ENCODE data around the gene AVPR2.

AVPR2 gene

DNA sequence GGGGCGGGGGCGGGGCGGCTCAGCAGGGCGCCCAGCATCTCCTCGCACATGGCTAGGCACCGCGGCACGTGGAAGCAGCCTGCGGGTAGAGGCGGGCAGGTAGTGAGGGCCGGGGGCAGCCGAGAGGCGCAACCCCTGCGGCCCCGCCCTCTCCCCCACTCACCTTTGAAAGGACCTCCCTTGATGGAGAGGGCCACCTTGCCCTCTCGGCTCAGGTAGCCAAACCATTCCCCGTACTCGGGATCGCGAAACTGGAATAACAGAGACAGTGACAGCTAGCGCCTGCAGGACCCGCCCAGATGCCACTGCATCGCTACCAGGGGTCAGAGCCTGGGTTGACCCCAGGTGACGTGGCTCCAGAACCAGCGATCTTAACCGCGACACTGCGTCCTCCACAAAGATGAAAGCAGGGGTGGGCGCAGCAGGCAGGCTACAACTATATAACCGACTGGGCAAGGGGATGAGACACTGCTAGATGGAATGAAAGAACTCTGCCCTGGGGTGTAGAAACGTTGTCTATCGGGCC is 30.9 kb downstream of the AVPR2 start:
- Histone ChIP-seq H3K4me2 (ENCODE audit: insufficient read depth, low read length) (peak overlapping the region; percentile 63), H3K36me3 (ENCODE audit: insufficient read depth, low read length) (peaks cover 29% of the 10 kb centered on the region), H3K79me2 (ENCODE audit: insufficient read depth, low read length) (peaks cover 34% of the 10 kb centered on the region), H3K9me3 (ENCODE audit: insufficient read depth, low read length, severe bottlenecking) (no peaks in the 10 kb centered on the region), H3K4me3 (ENCODE audit: low read depth in 1 of 2, low read length in 2 of 2) (peak overlapping the region; percentile 11 to 68; a peak in 3 of 4 replicates), H3K4me1 (ENCODE audit: insufficient read depth, low read length) (peaks cover 47% of the 10 kb centered on the region), H3K9ac (ENCODE audit: low read depth, low read length) (peak overlapping the region; percentile 58), H2AFZ (ENCODE audit: low read depth, low read length) (peak overlapping the region; percentile 2; the same call in 1 of the 2 replicates), H4K20me1 (ENCODE audit: insufficient read depth, low read length) (no peaks in the 10 kb centered on the region), H3K27me3 (ENCODE audit: insufficient read depth, low read length, poor library complexity) (no peaks in the 10 kb centered on the region), H3K27ac (ENCODE audit: low read length) (peak overlapping the region; percentile 73)
- TF ChIP-seq, protein P1, sequence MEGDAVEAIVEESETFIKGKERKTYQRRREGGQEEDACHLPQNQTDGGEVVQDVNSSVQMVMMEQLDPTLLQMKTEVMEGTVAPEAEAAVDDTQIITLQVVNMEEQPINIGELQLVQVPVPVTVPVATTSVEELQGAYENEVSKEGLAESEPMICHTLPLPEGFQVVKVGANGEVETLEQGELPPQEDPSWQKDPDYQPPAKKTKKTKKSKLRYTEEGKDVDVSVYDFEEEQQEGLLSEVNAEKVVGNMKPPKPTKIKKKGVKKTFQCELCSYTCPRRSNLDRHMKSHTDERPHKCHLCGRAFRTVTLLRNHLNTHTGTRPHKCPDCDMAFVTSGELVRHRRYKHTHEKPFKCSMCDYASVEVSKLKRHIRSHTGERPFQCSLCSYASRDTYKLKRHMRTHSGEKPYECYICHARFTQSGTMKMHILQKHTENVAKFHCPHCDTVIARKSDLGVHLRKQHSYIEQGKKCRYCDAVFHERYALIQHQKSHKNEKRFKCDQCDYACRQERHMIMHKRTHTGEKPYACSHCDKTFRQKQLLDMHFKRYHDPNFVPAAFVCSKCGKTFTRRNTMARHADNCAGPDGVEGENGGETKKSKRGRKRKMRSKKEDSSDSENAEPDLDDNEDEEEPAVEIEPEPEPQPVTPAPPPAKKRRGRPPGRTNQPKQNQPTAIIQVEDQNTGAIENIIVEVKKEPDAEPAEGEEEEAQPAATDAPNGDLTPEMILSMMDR (IDR thresholded peaks at IDR 0.05; ENCODE audit: borderline replicate concordance, extremely low read depth, low read length, poor library complexity, severe bottlenecking), result no peak
- no peak for TF ChIP-seq EZH2 (IDR thresholded peaks at IDR 0.05; ENCODE audit: borderline replicate concordance, low read depth, low read length, severe bottlenecking)
- peak; percentile 15; the same call in 2 of the 3 replicates for ATAC-seq (ENCODE audit: insufficient read depth, low read depth)
- no peak for DNase-seq

- ATAC-seq (ENCODE audit: insufficient read depth, low read depth) (no peak), DNase-seq (no peak)
- no peak overlapping the region for H3K27ac ChIP-seq (ENCODE audit: low read length)
- no peak overlapping the region for H3K4me2 ChIP-seq (ENCODE audit: insufficient read depth, low read length)
- no peaks in the 10 kb centered on the region for H3K27me3 ChIP-seq (ENCODE audit: insufficient read depth, low read length, poor library complexity)
- no peak overlapping the region for H3K4me3 ChIP-seq (ENCODE audit: low read depth in 1 of 2, low read length in 2 of 2)
- peaks cover 28% of the 10 kb centered on the region for H3K79me2 ChIP-seq (ENCODE audit: insufficient read depth, low read length)
- no peak overlapping the region for H3K9ac ChIP-seq (ENCODE audit: low read depth, low read length)
- peaks cover 12% of the 10 kb centered on the region for H3K36me3 ChIP-seq (ENCODE audit: insufficient read depth, low read length)
- H2AFZ ChIP-seq (ENCODE audit: low read depth, low read length), result no peak overlapping the region
- peaks cover 30% of the 10 kb centered on the region for H3K4me1 ChIP-seq (ENCODE audit: insufficient read depth, low read length)
- H3K9me3 ChIP-seq (ENCODE audit: insufficient read depth, low read length, severe bottlenecking), result no peaks in the 10 kb centered on the region
- TF ChIP-seq, protein P1 (IDR thresholded peaks at IDR 0.05; ENCODE audit: borderline replicate concordance, extremely low read depth, low read length, poor library complexity, severe bottlenecking), result no peak
- no peak for TF ChIP-seq EZH2 (IDR thresholded peaks at IDR 0.05; ENCODE audit: borderline replicate concordance, low read depth, low read length, severe bottlenecking)
- no peaks in the 10 kb centered on the region for H4K20me1 ChIP-seq (ENCODE audit: insufficient read depth, low read length)
Observed at GRCh38 chrX:153937056-153937455, 32.6 kb downstream of the AVPR2 start.

- Histone ChIP-seq H3K4me3 (ENCODE audit: low read depth in 1 of 2, low read length in 2 of 2) (no peak overlapping the region), H2AFZ (ENCODE audit: low read depth, low read length) (no peak overlapping the region), H3K4me2 (ENCODE audit: insufficient read depth, low read length) (no peak overlapping the region), H3K79me2 (ENCODE audit: insufficient read depth, low read length) (peaks cover 18% of the 10 kb centered on the region), H3K36me3 (ENCODE audit: insufficient read depth, low read length) (0 out of 2 replicates have a peak, but pooled peaks cover under 1% of the 10 kb centered on the region), H3K9ac (ENCODE audit: low read depth, low read length) (no peak overlapping the region), H3K9me3 (ENCODE audit: insufficient read depth, low read length, severe bottlenecking) (no peaks in the 10 kb centered on the region), H3K27ac (ENCODE audit: low read length) (no peak overlapping the region), H4K20me1 (ENCODE audit: insufficient read depth, low read length) (no peaks in the 10 kb centered on the region), H3K4me1 (ENCODE audit: insufficient read depth, low read length) (peaks cover 19% of the 10 kb centered on the region), H3K27me3 (ENCODE audit: insufficient read depth, low read length, poor library complexity) (no peaks in the 10 kb centered on the region)
- DNase-seq (no peak), ATAC-seq (ENCODE audit: insufficient read depth, low read depth) (no peak)
- no peak for TF ChIP-seq EZH2 (IDR thresholded peaks at IDR 0.05; ENCODE audit: borderline replicate concordance, low read depth, low read length, severe bottlenecking)
- TF ChIP-seq, protein P1 (IDR thresholded peaks at IDR 0.05; ENCODE audit: borderline replicate concordance, extremely low read depth, low read length, poor library complexity, severe bottlenecking), result peak; percentile 31
Observed at GRCh38 chrX:153938226-153938786, 33.8 kb downstream of the AVPR2 start.

Data from DND-41 (cell line).